NCI-H1105 (cell line): ENCODE results near the gene FUCA2.
"Not testable (repeated sequence)": the region's sequence is repeated elsewhere in the genome, so short reads cannot be mapped to it uniquely, and the experiment has no call there.

Experiments
- DNase-seq: peaks from one replicate; lab custom pipeline; 2025; lab: John Stamatoyannopoulos, UW

The FUCA2 gene

DNA sequence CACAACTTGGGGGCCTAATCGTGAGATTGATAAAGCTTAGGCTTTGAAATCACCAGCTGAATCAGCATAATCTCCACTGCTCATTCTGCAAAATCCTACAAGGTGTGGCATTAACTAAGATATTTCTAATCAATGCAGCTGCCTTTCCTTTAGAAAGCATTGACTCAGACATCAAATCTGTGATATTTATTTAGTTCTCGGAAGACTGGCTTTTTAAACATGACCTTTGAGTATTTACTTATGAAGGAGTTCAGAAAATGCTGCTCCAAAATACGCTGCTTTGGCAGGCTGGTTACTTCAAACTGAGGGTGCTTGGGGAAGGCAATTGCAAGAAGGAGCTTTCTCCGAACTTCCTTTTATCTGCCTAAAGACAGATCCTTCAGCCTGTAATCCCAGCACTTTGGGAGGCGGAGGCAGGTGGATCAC lies 23.7 kb upstream of the FUCA2 start:
- no peak for DNase-seq

DNA sequence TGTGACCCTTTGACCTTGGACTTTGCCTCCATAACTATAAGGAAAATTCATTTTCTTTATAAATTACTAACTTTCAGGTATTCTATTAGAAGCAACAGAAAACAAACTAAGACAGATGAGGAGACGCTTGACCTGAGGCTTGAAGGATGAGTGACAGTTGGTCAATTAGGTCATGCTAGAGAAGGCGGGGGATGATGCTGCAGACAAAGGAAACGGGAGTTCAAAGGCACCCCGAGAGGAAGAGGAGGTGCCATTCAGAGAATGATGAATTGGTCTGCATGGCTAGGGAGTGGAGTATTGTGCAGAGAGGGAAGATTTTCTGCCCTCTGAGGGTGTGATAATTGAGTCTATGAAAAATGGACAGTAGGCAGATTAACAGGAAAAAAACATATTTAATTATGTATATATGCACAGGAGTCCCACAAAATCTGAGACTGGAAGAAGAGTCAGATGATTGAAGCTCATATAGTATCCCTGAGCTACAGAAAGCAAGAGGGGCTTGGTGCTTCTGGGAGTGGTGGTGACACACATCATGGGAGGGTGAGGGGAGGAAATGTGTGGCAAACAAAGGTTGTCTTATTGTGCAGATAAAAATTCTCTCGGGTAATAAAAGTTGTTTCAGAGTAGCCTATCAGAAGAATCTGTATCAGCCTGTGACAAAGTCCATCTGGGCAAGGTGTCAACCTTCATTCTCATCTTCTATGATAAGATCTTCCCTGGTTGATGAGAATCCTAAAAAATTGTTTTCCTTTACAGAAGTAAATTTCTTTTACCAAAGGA lies 20.4 kb upstream of the FUCA2 start:
- DNase-seq, result no peak

DNA sequence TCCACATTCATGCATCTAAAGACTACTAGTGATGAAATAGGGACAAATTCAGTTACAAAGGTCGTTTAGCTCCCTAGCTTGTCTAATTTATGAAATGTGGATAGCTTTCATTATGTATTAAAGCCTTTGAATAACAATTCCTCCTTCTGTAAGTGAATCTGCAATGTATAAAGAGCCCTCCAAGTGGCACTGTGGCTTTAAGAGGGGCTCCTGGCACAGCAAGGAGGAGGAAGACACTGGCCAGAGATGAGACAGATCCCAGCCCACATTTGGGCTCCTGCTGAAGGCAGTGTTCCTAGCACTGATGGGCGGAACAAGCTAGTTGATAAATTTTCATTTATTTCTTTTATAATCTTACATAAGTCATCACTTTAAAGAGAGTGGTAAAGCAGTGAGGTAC lies 17.6 kb upstream of the FUCA2 start:
- DNase-seq, result no peak

GRCh38 chr6:143528164-143528811 lies 16.8 kb upstream of the FUCA2 start:
- no peak for DNase-seq

DNA sequence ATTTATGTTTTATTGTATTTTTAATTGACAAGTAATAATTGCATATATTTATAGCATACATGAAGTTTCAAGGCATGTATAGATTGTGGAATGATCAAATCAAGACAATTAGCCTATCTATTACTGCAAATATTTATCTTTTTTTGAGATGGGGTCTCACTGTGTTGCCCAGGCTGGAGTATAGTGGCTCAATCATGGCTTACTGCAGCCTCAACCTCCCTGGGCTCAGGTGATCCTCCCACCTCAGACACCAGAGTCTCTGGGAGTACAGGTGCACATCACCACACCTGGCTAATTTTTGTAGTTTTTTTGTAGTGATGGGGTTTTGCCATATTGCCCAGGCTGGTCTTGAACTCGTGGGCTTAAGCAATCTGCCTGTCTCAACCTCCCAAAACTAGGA lies 16.2 kb upstream of the FUCA2 start:
- no peak for DNase-seq

GRCh38 chr6:143525356-143525755 lies 13.8 kb upstream of the FUCA2 start:
- DNase-seq, result no peak

GRCh38 chr6:143522039-143522600 lies 10.6 kb upstream of the FUCA2 start:
- no peak for DNase-seq

DNA sequence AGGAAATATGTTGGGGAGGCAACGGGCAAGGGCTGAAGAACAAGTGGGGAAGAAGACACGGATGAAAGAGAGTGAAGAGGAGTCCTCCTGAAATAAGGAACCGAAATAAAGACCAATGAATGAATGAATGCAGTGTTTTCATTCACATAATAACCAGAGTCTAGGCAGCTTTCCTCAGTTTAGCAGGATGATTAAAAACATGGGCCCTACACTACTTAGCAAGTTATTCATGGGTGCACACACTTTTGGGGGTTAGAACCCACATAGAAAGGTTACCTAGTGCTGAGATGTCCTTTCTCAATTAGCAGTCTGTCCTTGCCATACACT lies 5.9 kb upstream of the FUCA2 start:
- no peak for DNase-seq

DNA sequence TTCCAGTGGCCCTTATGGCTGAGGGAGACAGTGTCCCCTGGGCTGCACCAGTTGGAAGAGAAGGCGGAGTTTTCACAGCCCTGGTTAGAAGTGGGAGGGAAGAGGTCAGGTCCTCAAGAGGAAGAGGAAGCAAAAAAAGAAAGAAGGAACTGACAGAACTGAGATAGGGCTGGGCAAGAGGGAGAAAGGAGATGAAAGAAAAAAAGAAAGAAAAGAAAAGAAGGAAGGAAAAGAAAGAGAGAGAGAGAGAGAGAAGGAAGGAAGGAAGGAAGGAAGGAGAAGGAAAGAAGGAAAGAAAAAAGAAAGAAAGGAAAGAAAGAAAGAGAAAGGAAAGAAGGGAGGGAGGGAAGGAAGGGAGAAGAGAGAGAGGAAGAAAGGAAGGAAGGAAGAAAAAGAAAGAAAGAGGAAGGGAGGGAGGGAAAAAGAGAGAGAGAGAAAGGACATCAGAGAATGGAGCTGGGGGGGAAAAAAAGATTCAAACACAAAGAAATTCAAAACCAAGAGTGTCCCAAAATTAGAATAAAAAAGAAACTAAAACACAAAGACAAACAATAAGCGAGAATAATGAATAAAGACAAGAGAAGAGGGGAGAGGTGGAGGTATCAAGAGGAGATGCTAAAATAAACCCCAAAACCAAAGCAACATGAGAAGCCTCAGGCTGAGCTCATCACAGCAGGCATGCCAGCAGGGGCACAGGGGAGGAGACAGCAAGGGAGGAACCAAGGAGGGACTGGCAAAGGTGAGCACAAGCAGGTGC lies 5.3 kb upstream of the FUCA2 start:
- DNase-seq, result no peak

DNA sequence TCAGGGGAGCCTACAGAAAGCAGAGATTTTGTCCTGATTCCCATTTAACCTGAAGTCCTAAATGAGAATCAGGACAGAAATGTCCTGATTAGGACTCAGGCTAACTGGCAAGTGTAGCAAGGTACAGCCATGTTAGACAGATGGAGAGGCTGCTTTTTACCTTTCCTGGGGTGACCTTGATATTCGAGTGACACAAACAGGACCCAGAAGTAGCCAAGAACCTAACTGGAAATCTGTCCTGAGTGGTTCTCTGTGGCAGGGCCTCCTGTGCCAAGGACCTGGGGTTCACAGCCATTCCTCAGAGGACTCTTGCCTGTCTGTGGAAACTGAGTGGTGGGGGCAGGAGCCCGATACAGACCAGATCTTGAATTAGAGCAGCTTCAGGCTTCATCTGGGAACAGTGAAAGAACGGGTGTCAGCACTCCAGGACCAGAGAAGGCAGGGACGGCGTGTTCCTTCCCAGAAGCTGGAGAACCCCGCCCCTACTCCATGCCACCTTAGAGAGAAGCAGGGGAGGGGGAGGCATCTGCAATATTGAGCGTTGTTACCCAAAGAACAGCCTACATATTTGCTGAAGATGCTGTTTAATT lies 4.3 kb upstream of the FUCA2 start:
- DNase-seq, result no peak

DNA sequence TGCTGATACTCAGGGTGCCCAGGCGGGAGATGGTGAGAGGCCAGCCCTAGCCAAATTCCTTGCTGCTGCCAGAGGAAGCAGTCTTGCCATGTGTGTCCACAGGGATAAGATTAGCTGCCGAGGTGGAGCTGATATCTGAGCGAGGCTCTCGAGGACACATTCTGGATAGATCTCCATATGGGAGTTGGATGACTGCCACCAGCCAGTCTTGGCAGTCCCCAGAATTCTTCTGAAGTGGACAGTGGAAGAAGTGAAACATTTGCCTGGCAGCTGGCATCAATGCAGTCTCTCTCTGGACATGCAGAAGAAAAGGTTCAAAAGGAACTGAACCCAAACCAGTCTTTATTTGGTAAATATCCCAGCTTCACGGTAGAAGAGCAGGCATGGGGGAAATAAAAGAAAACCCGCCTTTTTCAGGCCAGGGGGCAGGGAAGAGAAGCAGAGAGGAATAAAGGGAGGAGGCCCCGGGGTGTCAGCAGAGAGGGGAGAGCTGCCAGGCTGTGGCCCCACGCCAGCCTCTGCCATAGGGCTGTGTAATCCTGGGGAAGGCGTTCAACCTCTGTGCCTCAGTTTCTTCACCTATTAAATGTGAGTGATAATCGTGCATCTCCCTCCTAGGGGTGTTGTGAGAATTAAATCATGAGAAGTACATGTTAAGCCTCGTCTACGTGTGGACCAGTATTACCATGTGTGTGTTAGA lies 3.7 kb upstream of the FUCA2 start:
- DNase-seq, result no peak

DNA sequence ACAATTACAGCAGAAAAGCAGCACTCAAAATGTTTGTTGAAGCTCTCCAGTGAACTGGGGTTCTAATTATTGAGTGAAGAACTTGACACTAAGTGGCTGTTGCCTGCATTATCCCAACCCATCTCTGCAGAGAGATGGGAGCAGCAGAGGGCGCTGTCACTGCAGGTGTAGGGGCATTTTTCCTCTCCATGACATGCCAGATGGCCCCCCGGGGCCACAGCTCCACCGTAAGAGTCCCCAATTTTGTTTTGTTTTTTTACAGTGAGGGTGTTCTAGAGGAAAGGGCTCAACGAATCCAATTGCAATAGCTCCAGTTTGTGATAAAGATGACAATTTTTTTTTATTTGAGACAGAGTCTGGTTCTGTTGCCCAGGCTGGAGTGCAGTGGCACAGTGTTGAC lies 1.9 kb upstream of the FUCA2 start:
- DNase-seq, result peak; percentile 12

DNA sequence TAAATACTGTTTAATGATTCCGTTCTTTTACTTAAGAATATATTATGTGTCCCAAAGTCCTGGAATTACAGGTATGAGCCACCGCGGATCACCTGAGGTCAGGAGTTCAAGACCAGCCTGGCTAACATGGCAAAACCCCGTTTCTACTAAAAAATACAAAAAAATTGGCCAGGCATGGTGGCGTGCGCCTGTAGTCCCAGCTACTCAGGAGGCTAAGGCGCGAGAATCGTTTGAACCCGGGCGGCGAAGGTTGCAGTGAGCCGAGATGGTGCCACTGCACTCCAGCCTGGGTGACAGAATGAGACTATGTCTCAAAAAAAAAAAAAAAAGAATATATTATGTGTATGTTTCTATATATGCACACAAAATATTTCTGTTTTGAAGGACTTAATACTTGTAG lies 1.2 kb downstream of the FUCA2 start:
- DNase-seq, result not testable (repeated sequence)

DNA sequence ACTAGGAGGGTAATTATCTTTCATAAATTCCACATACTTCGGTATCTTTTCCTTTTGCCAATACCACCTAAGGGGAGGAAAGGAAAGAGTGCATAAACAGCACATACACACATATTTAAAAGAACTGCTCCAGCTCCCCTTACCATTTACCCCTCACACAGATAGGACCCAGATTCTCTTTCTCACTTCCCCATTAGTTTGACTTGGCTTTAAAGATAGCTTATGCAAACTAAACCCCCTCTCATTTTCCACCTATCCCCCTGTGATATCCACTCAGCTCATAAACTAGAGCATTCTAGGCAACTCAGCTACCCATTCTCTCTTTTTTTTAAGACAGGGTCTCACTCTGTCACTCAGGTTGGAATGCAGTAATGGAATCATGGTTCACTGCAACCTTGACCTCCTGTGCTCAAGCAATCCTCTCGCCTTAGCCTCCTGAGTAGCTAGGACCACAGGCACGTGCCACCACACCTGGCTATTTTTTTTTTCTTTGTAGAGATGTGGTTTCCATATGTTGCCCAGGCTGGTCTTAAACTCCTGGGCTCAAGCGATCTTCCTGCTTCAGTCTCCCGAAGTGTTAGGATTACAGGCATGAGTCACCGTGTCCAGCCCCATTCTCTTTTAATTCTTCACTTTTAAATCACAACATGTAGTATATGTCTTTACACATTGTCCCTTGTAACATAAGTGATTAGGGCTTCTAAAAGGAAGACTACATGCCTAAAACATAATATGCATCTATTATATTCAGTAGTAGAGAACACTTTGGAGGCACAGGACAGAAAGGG lies 4.0 kb downstream of the FUCA2 start:
- no peak for DNase-seq

DNA sequence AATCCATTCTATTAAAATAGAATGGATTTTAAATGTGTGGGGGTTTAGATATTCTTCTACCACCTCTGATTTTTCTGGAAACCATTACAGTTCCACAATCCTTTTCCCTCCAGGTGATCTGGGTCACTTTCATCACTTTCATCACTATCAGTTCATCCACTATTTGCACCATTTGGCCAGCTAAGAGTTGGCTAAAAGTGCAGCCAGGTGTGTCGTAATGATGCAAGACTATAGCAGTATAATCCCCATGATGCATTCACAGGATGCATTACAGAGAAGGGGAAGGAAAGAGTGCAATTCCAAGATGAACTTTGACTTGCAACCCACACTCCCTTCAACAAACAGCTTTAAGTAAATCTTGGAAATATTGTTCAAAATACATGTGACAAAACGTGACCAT lies 4.9 kb downstream of the FUCA2 start:
- DNase-seq, result no peak

DNA sequence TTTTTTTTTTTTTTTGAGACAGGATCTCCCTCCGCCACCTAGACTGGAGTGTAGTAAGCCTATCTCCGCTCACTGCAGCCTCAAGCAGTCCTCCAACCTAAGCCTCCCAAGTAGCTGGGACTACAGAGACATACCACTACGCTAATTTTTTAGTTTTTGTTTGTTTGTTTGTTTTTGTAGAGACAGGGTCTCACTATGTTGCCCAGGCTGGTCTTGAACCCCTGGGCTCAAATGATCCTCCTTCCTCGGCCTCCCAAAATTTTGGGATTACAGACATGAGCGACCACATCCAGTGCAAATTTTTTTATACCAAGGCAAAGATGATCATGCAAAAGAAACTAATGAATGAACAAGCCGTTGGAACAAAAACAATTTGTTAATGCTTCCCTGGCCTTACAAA lies 5.3 kb downstream of the FUCA2 start:
- no peak for DNase-seq

- no peak for DNase-seq
Observed at GRCh38 chr6:143505537-143505936, 6.0 kb downstream of the FUCA2 start.

- DNase-seq, result no peak
Observed at GRCh38 chr6:143505111-143505510, 6.4 kb downstream of the FUCA2 start.

DNA sequence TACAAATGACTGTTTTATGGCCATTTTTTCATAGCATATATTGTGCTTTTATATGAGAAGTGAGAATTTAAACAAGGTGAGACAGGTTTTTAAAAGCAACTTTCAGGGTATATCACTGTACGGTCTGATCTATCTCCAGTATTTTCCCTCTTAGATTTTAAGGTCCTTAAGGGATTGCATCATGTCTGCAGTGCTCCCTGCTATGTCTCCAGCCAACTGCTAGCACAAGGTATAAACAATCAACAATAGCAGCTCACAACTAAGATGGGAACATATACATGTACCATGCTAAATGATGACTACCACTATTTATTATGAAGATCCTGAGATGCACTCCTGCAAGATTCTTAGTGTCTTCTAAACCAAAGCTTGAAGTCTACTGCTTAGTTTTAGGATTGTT lies 7.2 kb downstream of the FUCA2 start:
- DNase-seq, result no peak

- no peak for DNase-seq
Observed at GRCh38 chr6:143501851-143502250, 9.7 kb downstream of the FUCA2 start.

DNA sequence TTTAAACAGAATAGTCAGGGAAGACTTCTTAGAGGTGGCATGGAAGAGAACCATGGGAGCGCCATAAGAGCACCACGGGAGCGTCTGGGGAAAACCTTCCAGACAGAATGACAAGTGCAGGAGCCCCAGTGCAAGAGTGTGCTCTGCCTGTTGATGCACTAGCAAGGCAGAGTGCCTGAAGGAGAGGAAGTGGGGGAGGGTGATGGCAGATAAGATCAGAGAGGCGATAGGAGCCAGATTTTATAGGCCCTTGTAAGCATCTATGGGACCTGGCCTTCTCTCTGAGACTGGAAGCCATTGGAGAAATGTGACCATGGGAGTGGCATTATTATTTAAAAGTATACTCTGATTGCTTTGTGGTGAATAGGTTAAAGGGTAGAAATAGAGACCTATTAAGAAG lies 13.1 kb downstream of the FUCA2 start:
- DNase-seq, result no peak
